ENCODE data around the gene NTM.

- TF ChIP-seq, protein P1, sequence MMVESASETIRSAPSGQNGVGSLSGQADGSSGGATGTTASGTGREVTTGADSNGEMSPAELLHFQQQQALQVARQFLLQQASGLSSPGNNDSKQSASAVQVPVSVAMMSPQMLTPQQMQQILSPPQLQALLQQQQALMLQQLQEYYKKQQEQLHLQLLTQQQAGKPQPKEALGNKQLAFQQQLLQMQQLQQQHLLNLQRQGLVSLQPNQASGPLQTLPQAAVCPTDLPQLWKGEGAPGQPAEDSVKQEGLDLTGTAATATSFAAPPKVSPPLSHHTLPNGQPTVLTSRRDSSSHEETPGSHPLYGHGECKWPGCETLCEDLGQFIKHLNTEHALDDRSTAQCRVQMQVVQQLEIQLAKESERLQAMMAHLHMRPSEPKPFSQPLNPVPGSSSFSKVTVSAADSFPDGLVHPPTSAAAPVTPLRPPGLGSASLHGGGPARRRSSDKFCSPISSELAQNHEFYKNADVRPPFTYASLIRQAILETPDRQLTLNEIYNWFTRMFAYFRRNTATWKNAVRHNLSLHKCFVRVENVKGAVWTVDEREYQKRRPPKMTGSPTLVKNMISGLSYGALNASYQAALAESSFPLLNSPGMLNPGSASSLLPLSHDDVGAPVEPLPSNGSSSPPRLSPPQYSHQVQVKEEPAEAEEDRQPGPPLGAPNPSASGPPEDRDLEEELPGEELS (CRISPR knock-in tag; IDR thresholded peaks at IDR 0.05): no peak
- no peak for TF ChIP-seq SMAD3 (CRISPR knock-in tag; IDR thresholded peaks at IDR 0.05; ENCODE audit: borderline replicate concordance)
- TF ChIP-seq, protein P2, sequence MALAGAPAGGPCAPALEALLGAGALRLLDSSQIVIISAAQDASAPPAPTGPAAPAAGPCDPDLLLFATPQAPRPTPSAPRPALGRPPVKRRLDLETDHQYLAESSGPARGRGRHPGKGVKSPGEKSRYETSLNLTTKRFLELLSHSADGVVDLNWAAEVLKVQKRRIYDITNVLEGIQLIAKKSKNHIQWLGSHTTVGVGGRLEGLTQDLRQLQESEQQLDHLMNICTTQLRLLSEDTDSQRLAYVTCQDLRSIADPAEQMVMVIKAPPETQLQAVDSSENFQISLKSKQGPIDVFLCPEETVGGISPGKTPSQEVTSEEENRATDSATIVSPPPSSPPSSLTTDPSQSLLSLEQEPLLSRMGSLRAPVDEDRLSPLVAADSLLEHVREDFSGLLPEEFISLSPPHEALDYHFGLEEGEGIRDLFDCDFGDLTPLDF (CRISPR knock-in tag; IDR thresholded peaks at IDR 0.05): no peak
- TF ChIP-seq TEAD4 (CRISPR knock-in tag; IDR thresholded peaks at IDR 0.05): no peak
- no peak for TF ChIP-seq FOXP1 (CRISPR knock-in tag; IDR thresholded peaks at IDR 0.05; ENCODE audit: borderline replicate concordance)
- no peak for TF ChIP-seq CTCF (IDR thresholded peaks at IDR 0.05)
Measured at GRCh38 chr11:131503017-131503416, 132.6 kb downstream of the NTM start.
